IPS-18c (cell line): ENCODE measurements around the gene CFAP221.

Source experiments
- H3K4me3 ChIP-seq: 2 replicates; pipeline ENCODE4 v1.7.0; 2013; ENCODE audit warnings: low read depth, mild to moderate bottlenecking, low read length, moderate library complexity; ENCODE audit not compliant: insufficient read depth
- H3K9me3 ChIP-seq: one replicate; pipeline ENCODE4 v1.6.1; 2013; ENCODE audit warnings: mild to moderate bottlenecking, low read length, moderate library complexity; ENCODE audit not compliant: control insufficient read depth, insufficient read depth

The CFAP221 gene

DNA sequence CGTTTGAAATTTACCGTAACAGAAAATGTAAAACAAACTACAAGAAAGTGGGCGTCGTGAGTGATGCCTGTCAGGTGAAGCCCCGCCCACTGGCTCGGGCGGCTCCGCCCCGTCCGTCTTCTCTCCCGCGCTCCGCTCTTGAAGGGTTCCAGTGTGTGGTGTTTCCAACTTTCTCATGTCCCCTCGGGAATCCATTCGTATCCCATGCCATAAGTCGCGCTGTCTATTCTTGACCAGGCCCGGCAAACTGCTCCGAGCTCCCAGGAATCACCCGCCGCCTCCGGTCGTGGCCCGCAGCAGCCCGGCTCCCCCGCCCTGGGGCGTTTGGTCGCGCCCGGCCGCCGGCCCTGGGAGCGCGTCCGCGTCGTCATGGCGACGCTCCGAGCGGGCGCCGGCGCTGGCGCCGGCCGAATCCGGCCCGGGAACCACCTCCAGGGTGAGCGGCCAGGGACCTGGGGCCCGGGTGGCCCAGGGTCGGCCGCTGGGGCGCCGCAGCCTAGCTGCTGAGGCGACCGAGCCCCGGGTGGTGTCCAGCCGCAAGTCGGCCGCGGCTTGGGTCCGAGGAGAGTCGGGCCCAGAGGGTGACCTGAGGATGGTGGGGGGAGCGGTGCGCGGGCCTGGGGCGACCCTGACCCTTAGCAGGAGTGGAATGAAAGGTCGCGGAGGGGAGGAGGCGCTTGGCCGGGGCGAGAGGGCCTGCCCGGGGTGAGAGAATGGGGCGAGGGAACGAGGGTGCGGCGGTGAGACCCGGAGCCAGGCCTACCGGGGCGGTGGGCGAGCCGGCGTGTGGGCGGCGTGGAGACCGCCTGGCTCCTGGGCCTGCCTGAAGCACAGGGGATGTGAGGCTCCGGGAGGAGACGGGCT lies at the start of gene CFAP221:
CFAP221 (plus strand) TSS at position 375 of the 864 bp plus-strand sequence. CDS start 1,683 bp downstream, outside the sequence.
- no peaks in the 10 kb centered on the region for H3K9me3 ChIP-seq
- H3K4me3 ChIP-seq, result peak within 1 kb of the TSS; percentile 83

GRCh38 chr2:119495948-119496347 lies 48.3 kb upstream of the CFAP221 start:
- H3K9me3 ChIP-seq, result no peaks in the 10 kb centered on the region
- H3K4me3 ChIP-seq, result no peak overlapping the region

DNA sequence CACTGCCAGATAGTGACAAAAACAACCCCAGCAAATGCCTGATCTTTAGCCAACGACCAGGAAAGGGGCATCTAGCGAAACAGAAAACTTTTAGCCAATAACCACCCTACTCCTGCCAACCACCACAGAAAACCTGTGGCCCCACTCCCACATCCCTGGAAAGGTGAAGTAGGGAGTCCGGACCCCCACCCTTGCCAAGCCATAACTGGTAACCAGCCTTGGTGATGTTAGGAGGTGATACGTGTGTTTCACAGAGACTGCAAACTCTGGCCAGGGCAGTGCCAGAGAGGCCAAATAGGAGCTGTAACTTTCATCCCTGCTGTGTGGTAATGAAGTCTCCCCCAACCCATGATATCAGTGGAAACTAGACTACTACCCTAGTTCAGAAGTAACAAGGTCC lies 47.6 kb upstream of the CFAP221 start:
- Histone ChIP-seq H3K4me3 (no peak overlapping the region), H3K9me3 (peaks cover under 1% of the 10 kb centered on the region)

GRCh38 chr2:119508756-119509155 lies 35.5 kb upstream of the CFAP221 start:
- no peaks in the 10 kb centered on the region for H3K9me3 ChIP-seq

GRCh38 chr2:119511989-119512388 lies 32.3 kb upstream of the CFAP221 start:
- no peaks in the 10 kb centered on the region for H3K9me3 ChIP-seq
- no peak overlapping the region for H3K4me3 ChIP-seq

More at GRCh38 chr2:119508756-119509155, 35.5 kb upstream of the CFAP221 start:
- no peak overlapping the region for H3K4me3 ChIP-seq

DNA sequence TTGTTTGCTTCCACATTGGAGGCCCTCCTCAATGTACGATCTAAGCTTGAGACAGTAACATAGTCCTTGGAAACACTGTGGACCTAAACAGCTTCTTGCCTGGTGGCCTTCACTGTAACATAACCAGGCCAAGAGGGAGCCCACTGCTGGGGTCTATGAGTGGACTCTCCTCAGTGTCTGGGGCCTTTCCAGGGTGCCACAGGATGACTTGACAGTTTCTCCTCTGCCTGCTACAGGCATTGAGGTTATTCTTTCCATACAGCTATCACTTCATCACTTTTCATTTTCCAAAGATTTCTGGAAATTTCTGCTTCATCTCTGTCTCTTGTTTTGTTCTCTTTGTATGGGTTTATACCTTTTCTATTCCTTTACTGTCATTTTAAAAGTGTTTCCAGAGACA lies 31.3 kb upstream of the CFAP221 start:
- no peaks in the 10 kb centered on the region for H3K9me3 ChIP-seq
- no peak overlapping the region for H3K4me3 ChIP-seq

- no peak overlapping the region for H3K4me3 ChIP-seq
- H3K9me3 ChIP-seq, result no peaks in the 10 kb centered on the region
These were observed 30.4 kb upstream of the CFAP221 start for GRCh38 chr2:119513832-119514231.

- Histone ChIP-seq H3K9me3 (no peaks in the 10 kb centered on the region), H3K4me3 (no peak overlapping the region)
These were observed 28.1 kb upstream of the CFAP221 start for GRCh38 chr2:119516121-119516520.

DNA sequence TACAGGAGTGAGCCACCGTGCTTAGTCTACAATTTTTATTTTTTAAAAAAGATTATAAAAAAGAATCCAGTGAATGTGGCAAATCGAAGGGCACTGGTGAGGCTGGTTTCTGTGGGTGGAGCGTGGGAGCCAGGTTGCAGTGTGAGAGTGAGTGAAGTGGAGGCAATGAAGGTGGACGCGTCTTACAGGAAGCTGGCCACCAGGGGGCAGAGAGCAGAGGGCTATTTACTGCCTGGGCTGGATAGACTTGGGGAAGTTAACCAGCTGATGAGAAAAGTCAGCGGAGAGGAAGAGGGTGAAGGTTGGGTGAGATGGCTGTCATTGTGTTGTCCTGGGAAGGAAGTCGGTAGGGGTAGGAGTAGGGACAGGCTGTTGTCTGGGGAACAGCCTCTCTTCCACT lies 26.8 kb upstream of the CFAP221 start:
- H3K9me3 ChIP-seq, result no peaks in the 10 kb centered on the region
- H3K4me3 ChIP-seq, result no peak overlapping the region

DNA sequence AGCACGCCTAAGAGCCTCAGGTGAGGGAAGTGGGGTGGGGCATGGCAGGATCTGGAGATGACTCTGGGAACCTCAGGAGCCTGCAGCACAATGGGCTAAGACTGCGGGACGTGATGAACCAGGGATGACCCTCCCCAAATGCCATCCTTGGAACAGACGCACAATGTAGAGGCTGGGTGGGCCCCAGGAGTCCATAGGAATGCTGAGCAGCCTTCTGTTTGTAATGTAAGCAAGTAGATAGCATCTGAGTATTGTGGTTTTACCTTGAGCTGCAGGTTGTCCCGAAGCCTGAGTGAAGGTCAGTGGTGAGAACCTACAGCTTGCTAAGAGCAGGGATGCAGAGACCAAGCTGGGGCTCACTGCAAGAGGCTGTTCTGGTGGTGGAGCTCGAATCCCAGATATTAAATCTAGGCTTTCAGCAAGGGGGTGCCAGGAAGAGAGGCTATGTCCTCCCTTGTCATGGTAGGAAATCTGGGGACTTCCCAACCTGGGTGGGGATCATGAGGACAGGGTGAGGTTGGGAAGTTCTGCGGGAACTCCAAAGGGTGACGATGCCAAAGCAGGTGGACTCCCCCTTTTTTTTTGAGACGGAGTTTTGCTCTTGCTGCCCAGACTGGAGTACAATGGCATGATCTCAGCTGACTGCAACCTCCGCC lies 25.7 kb upstream of the CFAP221 start:
- Histone ChIP-seq H3K9me3 (no peaks in the 10 kb centered on the region), H3K4me3 (no peak overlapping the region)

- no peaks in the 10 kb centered on the region for H3K9me3 ChIP-seq
- H3K4me3 ChIP-seq, result no peak overlapping the region
These were observed 25.2 kb upstream of the CFAP221 start for GRCh38 chr2:119519057-119519408.

DNA sequence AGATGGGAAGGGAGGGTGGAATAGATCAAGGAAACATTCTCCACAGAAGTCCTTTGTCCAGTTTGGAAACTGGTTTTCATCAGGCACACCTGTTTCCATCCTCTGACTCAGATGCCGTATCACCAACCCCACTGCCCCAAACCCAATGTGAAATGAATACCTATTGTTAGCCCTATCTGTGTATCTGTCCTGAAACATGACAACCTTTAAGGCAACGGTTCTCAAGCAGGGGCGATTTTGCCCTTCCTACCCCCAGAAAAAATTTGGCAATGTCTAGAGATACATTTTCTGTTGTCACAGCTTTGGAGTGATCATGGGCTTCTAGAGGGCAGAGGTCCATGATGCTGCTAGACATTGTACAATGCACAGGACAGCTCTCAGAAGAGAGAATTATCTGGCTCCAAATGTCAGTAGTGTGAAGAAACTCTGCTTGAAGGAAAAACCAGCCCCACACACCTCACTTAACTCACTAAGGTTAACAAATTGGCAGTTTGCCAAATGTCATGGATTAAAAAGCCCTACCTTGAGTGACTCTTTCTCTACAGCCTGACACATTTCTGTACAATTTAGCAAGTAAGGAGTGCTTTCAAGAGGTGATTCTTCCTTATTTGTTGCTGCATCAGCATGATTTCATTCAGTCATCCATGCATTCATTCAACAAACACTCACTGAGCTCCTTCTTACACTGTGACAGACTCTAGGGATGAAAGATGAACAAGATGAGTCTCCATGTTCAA lies 23.4 kb upstream of the CFAP221 start:
- no peaks in the 10 kb centered on the region for H3K9me3 ChIP-seq
- H3K4me3 ChIP-seq, result no peak overlapping the region

GRCh38 chr2:119521433-119522050 lies 22.7 kb upstream of the CFAP221 start:
- no peaks in the 10 kb centered on the region for H3K9me3 ChIP-seq
- no peak overlapping the region for H3K4me3 ChIP-seq

- no peak overlapping the region for H3K4me3 ChIP-seq
- no peaks in the 10 kb centered on the region for H3K9me3 ChIP-seq
These were observed 21.6 kb upstream of the CFAP221 start for GRCh38 chr2:119522671-119523070.

GRCh38 chr2:119523383-119523951 lies 20.8 kb upstream of the CFAP221 start:
- Histone ChIP-seq H3K9me3 (no peaks in the 10 kb centered on the region), H3K4me3 (peak overlapping the region; percentile 58)

GRCh38 chr2:119523952-119524694 lies 20.1 kb upstream of the CFAP221 start, which contains the start of gene SCTR:
SCTR (minus strand) TSS chr2:119524483; CDS start chr2:119524226, 257 bp downstream.
- Histone ChIP-seq H3K9me3 (no peaks in the 10 kb centered on the region), H3K4me3 (peak within 1 kb of the TSS; percentile 58)
